HG02884 (cell line): ENCODE data around the gene CLCN1.

ENCODE experiments used
- ATAC-seq: cut with Tn5 transposase; IDR thresholded peaks from one replicate; pipeline ENCODE4 v1.9.1; 2021; ENCODE audit warnings: mild to moderate bottlenecking, moderate library complexity; ENCODE audit not compliant: unreplicated experiment

The CLCN1 gene

GRCh38 chr7:143395187-143396149 is 79.6 kb downstream of the CLCN1 start:
- ATAC-seq: no peak

GRCh38 chr7:143396182-143396581 is 80.3 kb downstream of the CLCN1 start:
- ATAC-seq: no peak

GRCh38 chr7:143396625-143397556 is 81.0 kb downstream of the CLCN1 start:
- ATAC-seq: no peak

GRCh38 chr7:143397710-143398530 is 82.0 kb downstream of the CLCN1 start:
- no peak for ATAC-seq

GRCh38 chr7:143398616-143399015 is 82.7 kb downstream of the CLCN1 start:
- ATAC-seq: no peak

- no peak for ATAC-seq
Observed at GRCh38 chr7:143399151-143399550, 83.2 kb downstream of the CLCN1 start.

GRCh38 chr7:143399642-143400041 is 83.7 kb downstream of the CLCN1 start:
- ATAC-seq: no peak

- no peak for ATAC-seq
Observed at GRCh38 chr7:143401265-143401664, 85.4 kb downstream of the CLCN1 start.
